OCI-LY7 (cell line): ENCODE results near the gene OR8B2. TPM values are rescaled to one million over a fixed set of nuclear protein-coding genes. Genes with fewer than 3 reads are reported as not detected.

ENCODE experiments used
- BruUV-seq: library from RNA; stranded (reverse); fragments of 400-500 nt; replicated peaks from 2 replicates; lab custom pipeline; 2021; lab: Mats Ljungman, UMichigan
- CTCF ChIA-PET: fragments of 300-600 bp; sonication (Branson Sonifier 250); formaldehyde crosslinking; loops from one replicate; lab custom pipeline; 2022; ENCODE audit warnings: antibody characterized with exemption; ENCODE audit not compliant: unreplicated experiment; lab: Charles Lee
- POLR2A ChIA-PET: fragments of 300-600 bp; sonication (Branson Sonifier 250); formaldehyde crosslinking; loops from one replicate; lab custom pipeline; 2022; ENCODE audit warnings: antibody characterized with exemption; lab: Charles Lee
- DNase-seq: peaks from one replicate; pipeline ENCODE4 v3.0.0-alpha.2; 2015; ENCODE audit warnings: low spot score
- H2AFZ ChIP-seq: fragments of 200-600 bp; sonication (generic), shearing (Covaris generic); 2 replicates; pipeline ENCODE4 v1.6.1; 2014; ENCODE audit warnings: mild to moderate bottlenecking, antibody characterized with exemption, low read length, moderate library complexity
- H3K27ac ChIP-seq: fragments of 200-600 bp; sonication (generic); 2 replicates; pipeline ENCODE4 v1.5.1; 2014; ENCODE audit warnings: mixed run types, low read depth, mild to moderate bottlenecking, moderate library complexity, low read length, inconsistent platforms; ENCODE audit not compliant: poor library complexity, severe bottlenecking
- H3K36me3 ChIP-seq: fragments of 200-600 bp; sonication (generic); 2 replicates; pipeline ENCODE4 v1.6.1; 2014; ENCODE audit warnings: mild to moderate bottlenecking, antibody characterized with exemption, low read length, moderate library complexity, mixed read lengths; ENCODE audit not compliant: insufficient read depth
- H3K4me1 ChIP-seq: fragments of 200-600 bp; sonication (generic); 2 replicates; pipeline ENCODE4 v1.5.1; 2014; ENCODE audit warnings: mild to moderate bottlenecking, low read length; ENCODE audit not compliant: insufficient read depth, poor library complexity, severe bottlenecking
- H3K4me2 ChIP-seq: fragments of 200-600 bp; sonication (generic); 2 replicates; pipeline ENCODE4 v1.6.1; 2014; ENCODE audit warnings: mild to moderate bottlenecking, low read length
- H3K4me3 ChIP-seq: fragments of 200-600 bp; sonication (generic); 2 replicates; pipeline ENCODE4 v1.5.1; 2014; ENCODE audit warnings: mild to moderate bottlenecking, low read depth, low read length; ENCODE audit not compliant: poor library complexity, severe bottlenecking
- H3K79me2 ChIP-seq: fragments of 200-600 bp; sonication (generic); 2 replicates; pipeline ENCODE4 v1.6.1; 2016; ENCODE audit warnings: low read depth, mild to moderate bottlenecking, low read length, moderate library complexity, mixed read lengths; ENCODE audit not compliant: insufficient read depth
- H3K9me2 ChIP-seq: fragments of 200-600 bp; sonication (generic); 2 replicates; pipeline ENCODE4 v1.6.1; 2016; ENCODE audit warnings: mild to moderate bottlenecking, low read length, mixed read lengths; ENCODE audit not compliant: insufficient read depth
- H3K9me3 ChIP-seq: fragments of 200-600 bp; sonication (generic); 2 replicates; pipeline ENCODE4 v1.6.1; 2014; ENCODE audit warnings: mild to moderate bottlenecking, mixed run types, low read length, mixed read lengths
- H4K20me1 ChIP-seq: fragments of 200-600 bp; sonication (generic); 2 replicates; pipeline ENCODE4 v1.6.1; 2014; ENCODE audit warnings: mild to moderate bottlenecking, antibody characterized with exemption, low read length, moderate library complexity, mixed read lengths; ENCODE audit not compliant: insufficient read depth
- EZH2phosphoT487 ChIP-seq: fragments of 200-600 bp; sonication (generic); IDR thresholded peaks from 2 replicates; pipeline ENCODE4 v1.6.1; 2018; ENCODE audit warnings: low read depth, borderline replicate concordance, mild to moderate bottlenecking, mixed run types, antibody characterized with exemption, low read length, moderate library complexity, mixed read lengths
- intact Hi-C: fragments of 100-400 bp; cut with micrococcal nuclease; formaldehyde crosslinking; loops from one replicate; pipeline ENCODE4 v1.10.0; 2022; ENCODE audit not compliant: unreplicated experiment
- total RNA-seq, 2 experiments: library from RNA; depleted of rRNA in 1 of 2; stranded (reverse); fragments of >200 nt in 1 of 2; shearing (Covaris generic) in 1 of 2; gene quantifications; 2 replicates each; pipeline ENCODE4 v1.2.3, GENCODE V29; 2014 to 2022
- TF ChIP-seq, protein P1 (sequence below): fragments of 200-600 bp; sonication (generic); conservative IDR thresholded peaks from 2 replicates; pipeline ENCODE4 v1.5.1; 2014; ENCODE audit warnings: mild to moderate bottlenecking, antibody characterized with exemption, low read length, moderate library complexity, mixed read lengths

OR8B2 gene
- total RNA-seq, 2 experiments from 2014 or later = not detected

DNA sequence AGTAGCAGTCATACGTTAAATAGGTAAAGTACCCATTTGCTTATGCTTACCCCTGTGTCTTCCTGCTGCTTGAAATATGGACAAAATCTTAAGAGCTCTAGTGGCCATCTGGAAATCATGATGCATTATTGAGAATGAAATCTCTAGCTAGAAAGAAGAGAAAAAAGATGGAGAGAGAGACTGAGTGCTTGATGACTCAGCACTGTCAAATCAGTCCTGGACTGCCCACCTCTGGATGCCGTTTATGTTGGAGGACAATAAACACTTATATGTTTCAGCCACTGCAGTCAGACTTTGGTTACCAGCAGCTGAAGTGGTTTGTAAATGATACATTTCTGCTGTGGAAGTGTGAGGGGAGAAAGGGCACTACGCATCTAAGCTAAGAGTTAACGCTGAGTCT, 36.7 kb upstream of the OR8B2 start:
- ChIA-PET POLR2A (no interaction called here), CTCF (no interaction called here)
- Histone ChIP-seq H2AFZ (no peak overlapping the region), H3K4me3 (no peak overlapping the region), H3K9me3 (no peaks in the 10 kb centered on the region), H3K4me1 (no peaks in the 10 kb centered on the region), H3K36me3 (no peaks in the 10 kb centered on the region), H3K79me2 (no peaks in the 10 kb centered on the region), H4K20me1 (no peaks in the 10 kb centered on the region), H3K9me2 (no peaks in the 10 kb centered on the region), H3K4me2 (no peak overlapping the region), H3K27ac (no peak overlapping the region)
- BruUV-seq = no TSS peak
- intact Hi-C loops = no loop called here
- DNase-seq = no peak
- no peak for TF ChIP-seq EZH2phosphoT487
- TF ChIP-seq, protein P1, sequence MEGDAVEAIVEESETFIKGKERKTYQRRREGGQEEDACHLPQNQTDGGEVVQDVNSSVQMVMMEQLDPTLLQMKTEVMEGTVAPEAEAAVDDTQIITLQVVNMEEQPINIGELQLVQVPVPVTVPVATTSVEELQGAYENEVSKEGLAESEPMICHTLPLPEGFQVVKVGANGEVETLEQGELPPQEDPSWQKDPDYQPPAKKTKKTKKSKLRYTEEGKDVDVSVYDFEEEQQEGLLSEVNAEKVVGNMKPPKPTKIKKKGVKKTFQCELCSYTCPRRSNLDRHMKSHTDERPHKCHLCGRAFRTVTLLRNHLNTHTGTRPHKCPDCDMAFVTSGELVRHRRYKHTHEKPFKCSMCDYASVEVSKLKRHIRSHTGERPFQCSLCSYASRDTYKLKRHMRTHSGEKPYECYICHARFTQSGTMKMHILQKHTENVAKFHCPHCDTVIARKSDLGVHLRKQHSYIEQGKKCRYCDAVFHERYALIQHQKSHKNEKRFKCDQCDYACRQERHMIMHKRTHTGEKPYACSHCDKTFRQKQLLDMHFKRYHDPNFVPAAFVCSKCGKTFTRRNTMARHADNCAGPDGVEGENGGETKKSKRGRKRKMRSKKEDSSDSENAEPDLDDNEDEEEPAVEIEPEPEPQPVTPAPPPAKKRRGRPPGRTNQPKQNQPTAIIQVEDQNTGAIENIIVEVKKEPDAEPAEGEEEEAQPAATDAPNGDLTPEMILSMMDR = no peak

DNA sequence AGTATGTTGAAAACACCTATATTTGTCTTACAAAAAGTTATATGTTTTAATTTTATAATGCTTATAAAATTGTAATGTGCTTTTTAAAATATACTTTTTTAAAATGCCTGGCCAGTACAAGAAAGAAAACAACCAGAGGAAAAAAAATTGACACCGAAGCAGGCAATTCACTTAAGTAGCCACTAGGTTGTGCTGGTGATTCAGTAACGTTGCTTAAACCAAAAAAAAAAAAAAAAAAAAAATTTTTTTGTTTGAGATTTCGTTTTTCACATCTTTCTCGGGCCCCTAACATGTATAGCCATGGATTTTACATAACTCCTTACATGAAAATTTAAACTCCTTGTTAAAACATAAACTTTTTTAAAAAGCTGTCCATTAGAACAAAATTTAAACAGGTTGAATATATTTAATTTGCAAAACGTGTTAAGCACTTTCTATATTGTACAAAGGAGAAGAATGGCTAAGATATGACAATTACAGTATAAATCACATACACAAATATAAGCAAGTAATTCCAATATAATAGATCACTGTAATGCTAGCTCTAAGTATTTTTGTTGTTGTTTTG, 31.1 kb upstream of the OR8B2 start:
- H3K9me3 ChIP-seq = no peaks in the 10 kb centered on the region
- no peak for TF ChIP-seq EZH2phosphoT487
- TF ChIP-seq, protein P1 = peak; percentile 90
- intact Hi-C loops = loop anchor here (1.0 kb wide), 1 partner anchor 171 kb away; no protein-coding TSS in a partner anchor
- no peaks in the 10 kb centered on the region for H3K9me2 ChIP-seq
- BruUV-seq = no TSS peak
- no peak overlapping the region for H3K27ac ChIP-seq
- ChIA-PET CTCF (interaction anchor here (1.1 kb wide), 1 partner anchor 13 kb away, joined by 3 read pairs; no protein-coding TSS in a partner anchor), POLR2A (interaction anchor here (0.6 kb wide), 1 partner anchor 390 kb away, joined by 3 read pairs; no protein-coding TSS in a partner anchor)
- DNase-seq = peak; percentile 64
- H3K4me1 ChIP-seq = no peaks in the 10 kb centered on the region
- H4K20me1 ChIP-seq = no peaks in the 10 kb centered on the region
- H3K4me3 ChIP-seq = no peak overlapping the region
- no peaks in the 10 kb centered on the region for H3K79me2 ChIP-seq
- H3K4me2 ChIP-seq = 0 out of 2 replicates have a peak overlapping the region, but pooled peaks have one; percentile 13
- no peaks in the 10 kb centered on the region for H3K36me3 ChIP-seq
- peak overlapping the region; percentile 11; the same call in 1 of the 2 replicates for H2AFZ ChIP-seq

DNA sequence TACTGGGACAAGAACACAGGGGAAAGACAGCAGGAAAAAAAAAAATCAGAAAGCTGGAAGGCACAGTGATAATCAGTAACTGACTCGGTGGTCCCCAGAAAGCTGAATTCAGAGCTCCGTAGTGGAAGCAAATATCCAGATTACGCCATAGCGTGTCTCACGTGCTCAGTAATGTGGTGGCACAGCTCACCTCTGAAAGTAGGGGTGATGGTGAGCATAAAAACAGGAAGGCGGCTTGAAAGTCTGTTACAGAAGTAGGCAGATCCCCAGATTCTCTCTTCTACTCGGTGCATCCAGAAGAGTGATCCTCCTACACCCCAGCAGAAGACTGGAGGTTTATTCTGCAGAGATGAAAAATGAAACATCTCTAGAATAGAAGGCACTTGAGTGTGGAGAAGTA, 25.6 kb upstream of the OR8B2 start:
- ChIA-PET POLR2A (interaction anchor here (0.5 to 1.1 kb wide), 2 partner anchors 14 to 31 kb away, joined by 3 read pairs; partner anchors contain the start of gene OR8B4), CTCF (no interaction called here)
- no peak overlapping the region for H2AFZ ChIP-seq
- H3K4me3 ChIP-seq = no peak overlapping the region
- no peaks in the 10 kb centered on the region for H3K9me2 ChIP-seq
- no TSS peak for BruUV-seq
- intact Hi-C loops = no loop called here
- no peaks in the 10 kb centered on the region for H3K79me2 ChIP-seq
- H3K4me1 ChIP-seq = no peaks in the 10 kb centered on the region
- H3K27ac ChIP-seq = no peak overlapping the region
- H4K20me1 ChIP-seq = no peaks in the 10 kb centered on the region
- H3K9me3 ChIP-seq = no peaks in the 10 kb centered on the region
- TF ChIP-seq, protein P1 = no peak
- TF ChIP-seq EZH2phosphoT487 = no peak
- no peak overlapping the region for H3K4me2 ChIP-seq
- DNase-seq = no peak
- H3K36me3 ChIP-seq = no peaks in the 10 kb centered on the region
